NCI-H187 treated with DMSO at 0.1 percent for 48 hours (cell line): Measurements from ENCODE around the gene SLC37A1.

Experiments
- DNase-seq: peaks from one replicate; lab custom pipeline; 2025; lab: John Stamatoyannopoulos, UW

SLC37A1 gene

DNA sequence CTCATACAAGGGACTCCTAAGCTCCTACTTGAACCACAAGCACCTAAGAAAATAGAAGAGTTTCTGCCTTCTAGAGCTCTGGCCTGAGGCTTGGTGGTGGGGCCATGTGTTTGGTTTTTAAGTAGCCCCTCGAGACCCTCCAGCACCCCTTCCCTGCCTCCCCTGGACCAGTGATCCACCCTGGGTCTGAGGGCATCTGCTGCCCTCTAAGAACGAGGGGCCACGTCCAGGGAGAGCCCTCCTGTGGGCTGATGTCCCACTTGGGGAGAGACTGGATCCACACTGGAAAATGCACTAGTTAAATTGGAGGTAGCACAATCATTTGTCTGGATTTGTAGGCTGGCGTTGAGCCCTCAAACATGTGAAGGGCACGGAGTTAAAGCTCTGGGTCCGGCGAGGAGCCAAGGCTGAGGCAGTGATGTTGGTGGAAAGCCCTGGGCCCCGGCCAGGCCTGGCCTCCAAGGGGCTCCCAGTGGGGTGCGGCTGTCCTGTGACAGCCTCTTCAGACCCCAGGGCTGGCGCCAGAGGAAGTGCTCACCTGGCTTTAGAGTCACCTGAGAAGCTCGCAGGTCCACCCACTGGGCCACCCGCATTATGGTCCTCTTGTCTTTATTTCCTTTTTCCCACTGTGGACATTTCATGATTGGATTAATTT, 65.2 kb downstream of the SLC37A1 start:
- DNase-seq = no peak

DNA sequence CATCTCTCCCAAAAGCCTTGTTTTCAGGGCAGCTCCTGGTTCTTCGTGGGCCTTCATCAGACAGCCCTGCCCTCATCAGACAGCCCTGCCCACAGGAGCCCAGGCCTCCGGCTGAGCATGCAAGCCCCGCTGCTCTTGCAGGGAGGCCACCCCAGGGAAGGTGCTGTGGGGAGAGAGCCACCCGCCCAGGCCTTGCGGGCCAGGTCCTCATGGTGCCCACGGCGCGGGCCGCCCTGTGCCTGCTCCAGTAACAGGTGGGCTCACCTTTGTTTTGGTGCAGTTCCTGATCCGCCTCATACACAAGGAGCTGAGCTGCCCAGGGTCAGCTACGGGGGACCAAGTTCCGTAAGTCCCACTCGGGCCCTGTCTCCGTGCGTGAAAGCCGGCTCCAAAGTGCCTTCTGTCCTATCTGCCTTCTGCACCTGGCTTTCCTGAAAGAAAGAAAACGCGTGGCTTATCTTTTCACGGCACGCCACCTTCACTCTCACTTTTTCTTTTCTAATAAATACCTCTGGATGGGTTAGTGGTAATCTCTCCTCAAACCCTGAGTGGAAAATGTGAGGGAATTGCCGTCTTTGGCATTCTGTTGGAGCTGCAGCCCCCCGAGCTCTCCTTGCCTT, 65.9 kb downstream of the SLC37A1 start:
- DNase-seq = no peak

DNA sequence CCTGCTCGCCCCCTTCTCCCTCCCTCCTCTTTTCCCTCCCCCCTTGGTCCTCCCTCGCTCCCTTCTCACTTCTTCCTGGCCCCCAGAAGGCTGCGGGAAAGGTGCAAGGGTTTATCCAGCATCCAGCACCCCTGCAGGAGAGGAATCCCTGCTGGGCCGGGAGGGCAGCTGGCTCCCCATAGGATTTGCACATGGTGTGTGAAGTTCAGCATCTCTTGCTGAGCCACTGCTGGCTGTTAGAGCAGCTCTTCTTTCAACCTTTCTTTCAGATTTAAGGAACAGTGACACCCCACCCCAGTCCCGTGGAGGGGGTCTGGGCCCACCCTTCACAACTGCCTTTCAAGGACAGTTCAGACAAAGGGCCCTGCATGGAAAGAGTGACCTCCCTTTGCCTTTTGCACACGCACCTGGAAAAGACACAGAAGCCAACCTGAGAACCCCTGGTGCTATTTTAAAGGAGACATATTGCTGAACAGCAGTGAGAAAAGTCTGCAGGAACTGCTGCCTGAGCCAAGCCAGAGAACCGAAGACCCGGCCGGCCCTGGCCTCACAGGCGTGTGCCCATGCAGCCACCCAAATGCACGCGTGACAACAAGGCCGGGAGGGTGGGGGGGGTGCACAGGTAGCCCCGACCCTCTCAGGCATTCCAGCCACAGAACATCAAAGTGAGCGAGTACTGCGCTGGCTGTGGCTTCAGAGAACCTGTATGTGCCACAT, 66.6 kb downstream of the SLC37A1 start:
- no peak for DNase-seq

DNA sequence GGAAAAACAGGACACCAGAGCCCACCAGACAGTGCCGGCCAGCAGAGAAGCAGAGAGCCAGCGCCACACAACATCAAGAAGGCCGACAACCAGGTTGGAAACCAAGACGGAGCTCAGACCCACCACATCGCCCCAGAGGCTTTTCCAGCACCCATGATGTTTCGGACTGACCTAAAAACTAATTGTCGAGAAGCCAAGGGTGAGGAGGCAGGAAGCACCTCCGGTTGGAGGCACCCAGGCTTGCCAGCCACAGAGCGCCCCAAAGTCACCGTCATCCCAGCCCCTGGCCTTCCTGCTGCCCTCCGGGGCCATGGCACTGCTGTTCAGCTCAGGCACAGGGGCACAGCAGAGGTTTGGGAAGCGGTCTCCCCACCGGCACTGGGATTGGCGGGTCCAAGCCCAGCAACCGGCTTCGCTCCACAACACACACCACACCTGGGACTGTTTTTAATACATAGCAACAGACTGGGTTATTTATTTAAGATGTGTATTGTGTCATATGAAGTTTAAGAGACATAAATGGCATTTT, 67.2 kb downstream of the SLC37A1 start:
- no peak for DNase-seq

DNA sequence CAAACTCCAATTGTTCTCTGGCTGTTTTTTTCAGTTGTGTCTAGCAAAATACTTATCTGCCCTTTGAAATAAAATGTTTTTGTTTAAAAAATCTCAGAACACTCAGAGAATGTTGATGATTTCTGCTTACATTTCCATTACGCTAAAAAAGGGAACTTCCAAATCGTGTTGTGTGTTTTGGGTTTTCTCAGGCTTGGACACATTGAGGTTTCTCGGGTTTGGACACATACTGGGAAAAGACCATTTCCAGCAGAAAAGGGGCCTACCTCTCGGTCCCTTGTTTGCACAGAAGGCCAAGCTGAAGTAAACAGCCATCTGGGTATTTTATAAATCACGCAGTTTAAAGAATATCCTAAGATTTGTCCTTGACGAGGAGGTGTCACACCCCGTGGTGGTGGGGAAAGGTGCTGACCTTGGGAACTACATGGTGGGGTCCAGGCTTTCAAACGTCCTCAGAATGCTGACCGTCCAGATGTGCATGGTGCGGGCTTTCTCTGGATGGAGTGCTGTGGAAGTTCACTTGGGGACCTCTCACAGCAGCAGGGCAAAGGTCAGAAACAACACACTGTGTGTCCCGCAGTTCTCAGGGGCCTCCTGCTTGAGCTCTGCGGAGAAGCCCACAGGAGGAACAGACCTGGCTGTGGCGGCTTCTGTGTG, 67.8 kb downstream of the SLC37A1 start:
- no peak for DNase-seq

DNA sequence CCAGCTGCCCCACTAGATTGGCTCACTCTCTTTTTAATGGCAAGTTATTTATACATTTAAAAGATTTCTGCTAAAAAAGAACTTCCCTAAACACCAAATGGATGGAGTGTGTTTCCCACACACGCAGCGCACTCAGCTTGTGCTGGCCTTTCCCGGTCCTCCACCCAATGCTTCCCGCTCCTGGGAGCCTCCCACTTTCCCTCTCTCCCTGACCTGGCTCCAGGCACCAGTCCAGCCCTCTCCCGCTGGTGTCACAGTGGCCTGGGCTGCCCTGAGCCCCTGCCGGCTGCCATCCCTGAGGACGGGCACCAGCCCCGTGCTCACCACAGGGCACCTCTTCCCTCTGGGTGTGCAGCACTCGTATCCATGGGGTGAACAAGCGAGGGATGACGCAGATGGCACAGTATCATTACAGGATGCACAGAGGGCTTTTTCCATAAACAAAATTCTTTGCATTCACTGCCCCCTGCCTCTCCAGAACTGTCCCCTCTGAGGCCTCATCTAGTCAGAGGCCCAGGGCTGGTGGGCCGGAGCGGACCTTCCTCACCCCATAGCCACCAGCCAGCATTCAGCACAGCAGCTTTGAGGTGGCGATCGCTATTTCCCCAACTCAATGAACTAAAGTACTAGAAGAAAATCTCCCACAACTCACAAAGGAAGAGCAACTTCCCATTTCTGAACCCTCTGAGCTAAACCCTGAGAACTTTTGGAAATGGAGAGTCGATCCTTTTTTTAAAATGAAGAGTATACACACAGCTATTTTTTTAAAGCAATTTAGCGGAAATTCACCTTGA, 68.5 kb downstream of the SLC37A1 start:
- DNase-seq = no peak

DNA sequence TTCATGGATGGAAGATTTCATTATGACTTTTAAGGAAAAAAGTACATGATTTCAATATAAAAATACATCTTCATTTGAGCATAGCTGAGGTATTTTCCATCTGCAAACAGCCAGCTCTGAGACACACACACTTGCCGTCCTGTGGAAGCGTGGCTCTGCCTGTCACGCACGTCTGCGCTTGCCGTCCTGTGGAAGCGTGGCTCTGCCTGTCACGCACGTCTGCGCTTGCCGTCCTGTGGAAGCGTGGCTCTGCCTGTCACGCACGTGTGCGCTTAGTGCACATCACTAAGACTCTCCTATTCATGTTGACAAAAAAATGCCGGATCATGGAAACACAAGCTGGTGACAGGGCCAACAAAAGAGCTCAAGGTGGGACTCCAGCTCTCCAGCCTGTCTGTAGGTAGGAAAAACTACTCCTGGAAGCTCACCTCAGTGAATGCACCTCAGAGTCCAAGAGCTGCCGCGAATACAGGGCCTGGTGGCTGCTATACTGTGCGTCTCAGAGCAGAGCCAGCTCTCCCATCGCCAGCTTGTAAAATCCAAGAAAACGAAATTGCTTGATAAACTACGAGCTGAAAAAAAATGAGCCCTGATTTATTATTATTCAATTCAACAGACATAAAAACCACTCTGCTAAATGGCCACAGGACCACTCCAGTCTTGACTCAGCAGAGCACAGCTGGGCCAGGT, 69.3 kb downstream of the SLC37A1 start:
- DNase-seq = no peak

DNA sequence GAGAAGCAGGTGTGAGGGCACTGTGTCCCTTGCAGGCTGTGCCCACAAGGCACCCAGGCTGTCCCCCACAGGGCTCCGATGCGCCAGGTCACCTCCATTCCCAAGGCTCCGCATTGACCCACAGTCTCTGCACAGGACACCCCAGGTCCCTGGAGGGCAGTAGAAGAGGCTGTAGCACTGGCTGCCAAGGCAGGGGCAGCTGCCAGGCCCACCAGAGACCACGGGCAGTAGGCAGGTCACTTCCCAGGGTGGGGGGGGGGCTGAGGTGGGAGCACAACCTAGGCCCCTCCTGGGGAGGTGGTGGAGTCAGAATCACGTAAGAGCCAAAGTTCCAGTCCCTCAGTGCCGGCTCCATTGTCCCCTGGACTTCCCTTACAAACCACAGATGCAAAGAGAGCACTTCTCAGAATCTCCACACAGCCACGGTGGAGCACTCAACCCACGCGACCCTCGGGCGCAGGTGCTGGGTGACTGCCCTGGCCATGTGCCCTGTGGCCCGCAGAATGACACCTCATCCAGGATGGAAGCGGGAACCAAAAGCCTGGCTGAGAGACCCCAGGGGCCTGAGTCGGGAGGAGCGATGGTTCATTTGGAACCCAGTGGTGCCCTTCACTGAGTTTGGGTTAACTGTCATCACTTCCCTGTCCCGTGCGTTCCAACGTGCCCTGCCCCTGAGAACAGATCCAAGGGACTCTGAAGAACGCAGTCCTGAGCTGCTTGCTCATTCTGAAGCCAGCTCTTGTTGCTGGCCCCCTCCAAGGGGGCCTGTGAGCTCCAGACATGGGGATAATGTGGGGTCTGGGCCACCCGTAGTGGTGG, 70.0 kb downstream of the SLC37A1 start:
- no peak for DNase-seq

DNA sequence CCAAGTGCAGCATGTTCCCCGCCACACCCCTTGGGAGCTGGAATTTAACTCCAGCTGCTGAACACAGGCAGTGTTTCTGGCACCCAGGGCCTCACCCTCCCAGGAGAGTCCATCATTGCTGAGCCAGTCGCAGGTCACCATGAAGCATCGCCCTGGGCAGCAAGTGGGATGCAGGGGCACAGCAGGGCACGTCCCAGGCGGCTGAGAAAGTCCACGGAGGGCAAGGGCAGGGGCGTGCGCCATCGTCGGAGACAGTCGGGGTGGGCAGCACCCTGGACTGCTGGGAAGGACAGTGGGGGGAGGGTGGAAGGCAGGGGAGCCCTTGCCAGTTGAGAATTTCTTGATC, 70.6 kb downstream of the SLC37A1 start:
- DNase-seq = no peak

DNA sequence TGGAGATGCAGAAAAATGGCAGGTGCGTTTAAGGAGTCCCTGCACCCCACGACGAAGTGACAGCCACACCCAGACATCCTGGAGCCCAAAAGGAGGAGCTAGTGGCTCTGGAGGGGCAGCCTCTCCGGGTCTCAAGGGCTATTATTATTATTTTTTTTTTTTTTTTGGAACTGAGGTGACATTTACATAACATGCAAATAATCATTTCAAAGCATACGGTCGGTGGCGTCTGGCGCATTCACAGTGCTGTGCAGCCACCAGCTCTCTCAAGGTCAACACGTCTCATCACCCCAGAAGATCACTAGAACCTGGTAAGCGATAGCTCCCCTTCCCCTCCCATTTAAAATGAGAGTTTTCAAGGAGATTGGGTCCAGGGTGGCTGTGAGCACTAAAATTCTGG, 72.2 kb downstream of the SLC37A1 start:
- DNase-seq = no peak

DNA sequence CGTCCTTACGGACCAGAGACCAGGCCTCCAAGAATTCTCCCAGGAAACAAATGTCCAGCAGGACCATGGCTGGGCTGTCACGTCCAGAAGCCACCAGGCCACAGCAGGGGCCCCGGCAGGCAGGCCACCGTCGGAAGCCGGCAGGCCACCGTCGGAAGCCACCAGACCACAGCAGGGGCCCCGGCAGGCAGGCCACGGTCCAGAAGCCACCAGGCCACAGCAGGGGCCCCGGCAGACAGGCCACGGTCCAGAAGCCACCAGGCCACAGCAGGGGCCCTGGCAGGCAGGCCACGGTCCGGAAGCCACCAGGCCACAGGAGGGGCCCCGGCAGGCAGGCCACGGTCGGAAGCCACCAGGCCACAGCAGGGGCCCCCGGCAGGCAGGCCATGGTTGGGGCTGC, 72.8 kb downstream of the SLC37A1 start:
- DNase-seq = no peak

DNA sequence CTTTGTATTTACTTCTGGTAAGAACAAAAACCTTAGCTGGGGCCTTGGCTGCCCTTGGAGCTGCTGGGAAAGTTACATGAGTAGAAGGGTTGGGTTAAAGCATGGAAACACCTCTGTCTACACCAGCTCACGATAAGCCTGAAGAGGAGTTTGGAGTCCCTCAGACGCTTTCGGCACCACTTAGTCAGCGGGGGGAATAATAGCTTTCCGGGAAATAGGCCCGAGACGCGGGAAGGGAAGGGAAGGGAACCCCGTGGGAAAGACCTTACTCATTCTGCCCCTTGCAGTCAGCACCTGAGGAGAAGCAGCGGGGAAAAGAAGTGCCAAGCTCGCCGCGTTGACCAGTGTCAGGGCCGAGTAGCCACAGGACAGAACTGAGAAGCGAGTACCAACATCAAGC, 73.4 kb downstream of the SLC37A1 start:
- DNase-seq = no peak

DNA sequence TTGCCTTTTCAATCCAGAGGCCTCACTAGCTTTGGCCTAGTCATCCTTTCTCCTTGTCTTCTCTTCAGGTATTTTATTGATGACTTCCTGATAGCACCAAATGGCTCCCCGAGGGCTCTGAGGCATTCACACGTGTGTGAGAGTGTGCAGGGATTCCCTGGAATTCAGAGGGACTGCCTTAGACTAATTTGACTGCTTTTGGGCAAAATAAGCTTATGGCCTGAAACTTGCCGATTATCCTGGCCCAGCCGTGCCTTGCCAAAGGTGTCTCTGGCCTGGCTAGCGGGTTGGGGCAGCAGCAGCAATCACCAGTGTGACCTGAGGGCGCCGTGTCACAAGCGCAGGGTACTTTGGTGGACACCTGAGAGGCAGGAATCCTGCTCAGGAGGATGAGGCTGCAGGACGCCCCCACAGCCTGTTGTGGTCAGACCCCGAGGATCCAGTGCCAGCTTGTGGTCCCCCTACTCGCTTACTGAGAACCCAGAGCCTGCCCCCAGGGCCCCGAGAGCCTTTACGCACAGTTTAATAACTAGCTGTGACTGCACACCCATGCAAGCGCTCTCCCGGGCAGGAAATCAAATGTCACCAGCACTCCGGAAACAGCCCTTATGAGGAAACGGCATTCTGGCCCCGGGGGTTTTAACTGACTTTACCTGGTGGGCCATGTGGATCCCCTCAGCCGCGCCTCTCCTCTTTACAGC, 76.9 kb downstream of the SLC37A1 start:
- DNase-seq = no peak

DNA sequence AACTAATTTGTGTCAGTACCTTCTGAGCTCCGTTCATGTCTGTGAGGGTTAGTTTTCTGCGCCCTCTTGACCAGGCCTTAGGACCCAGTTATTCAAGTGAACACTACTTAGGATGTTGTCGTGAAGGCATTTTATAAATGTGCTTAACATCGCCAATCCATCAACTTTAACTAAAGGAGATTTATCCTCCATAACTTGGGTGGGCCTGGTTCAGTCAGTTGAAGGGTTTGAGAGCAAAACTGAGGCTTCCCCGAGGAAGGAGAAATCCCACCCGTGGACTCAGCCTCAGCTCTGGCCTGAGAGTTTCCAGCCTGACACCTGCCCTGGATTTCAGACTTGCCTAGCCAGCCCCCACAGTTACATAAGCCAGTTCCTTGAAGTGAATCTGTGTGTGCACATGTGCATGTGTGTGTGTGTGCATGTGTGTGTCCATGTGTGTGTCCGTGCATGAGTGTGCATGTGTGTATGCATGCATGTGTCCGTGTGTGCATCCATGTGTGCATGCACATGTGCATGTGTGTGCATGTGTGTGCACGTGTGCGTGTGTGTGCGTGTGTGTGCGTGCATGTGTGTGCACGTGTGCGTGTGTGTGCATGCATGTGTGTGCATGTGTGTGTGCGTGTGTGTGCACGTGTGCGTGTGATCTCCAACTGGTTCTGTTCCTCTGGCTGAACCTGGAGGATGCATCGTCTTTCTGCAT, 77.7 kb downstream of the SLC37A1 start:
- DNase-seq = no peak

DNA sequence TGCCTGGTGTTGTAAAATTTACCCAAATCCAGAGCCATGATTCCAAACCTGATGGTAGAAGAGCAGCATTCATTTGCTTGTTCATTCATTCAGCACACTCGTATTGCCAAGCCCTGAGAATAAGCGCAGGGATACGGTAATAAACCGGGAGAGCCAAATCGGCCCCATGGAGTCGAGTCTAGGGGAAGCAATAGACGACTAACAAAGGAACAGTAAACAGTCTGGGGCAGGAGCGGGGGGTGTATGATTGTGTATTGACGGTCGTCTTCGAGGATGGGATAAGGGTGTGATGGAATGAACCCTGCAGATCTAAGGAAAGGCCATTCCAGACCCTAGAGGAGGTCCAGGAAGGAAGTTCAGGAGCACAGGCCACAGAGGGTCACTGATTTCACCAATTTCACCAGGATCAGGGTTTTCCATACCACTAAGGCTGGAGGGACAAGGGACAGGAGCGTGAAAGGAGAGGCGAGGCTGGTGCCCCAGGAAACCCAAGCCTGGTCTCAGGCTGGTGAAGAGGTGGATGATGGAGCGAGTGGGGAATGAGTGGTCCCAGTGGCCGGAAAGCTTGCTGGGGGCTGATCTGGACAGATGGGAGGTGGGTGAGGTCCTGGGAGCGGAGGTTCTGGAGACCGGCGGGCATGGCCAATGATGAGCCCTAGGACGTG, 78.6 kb downstream of the SLC37A1 start:
- DNase-seq = no peak

DNA sequence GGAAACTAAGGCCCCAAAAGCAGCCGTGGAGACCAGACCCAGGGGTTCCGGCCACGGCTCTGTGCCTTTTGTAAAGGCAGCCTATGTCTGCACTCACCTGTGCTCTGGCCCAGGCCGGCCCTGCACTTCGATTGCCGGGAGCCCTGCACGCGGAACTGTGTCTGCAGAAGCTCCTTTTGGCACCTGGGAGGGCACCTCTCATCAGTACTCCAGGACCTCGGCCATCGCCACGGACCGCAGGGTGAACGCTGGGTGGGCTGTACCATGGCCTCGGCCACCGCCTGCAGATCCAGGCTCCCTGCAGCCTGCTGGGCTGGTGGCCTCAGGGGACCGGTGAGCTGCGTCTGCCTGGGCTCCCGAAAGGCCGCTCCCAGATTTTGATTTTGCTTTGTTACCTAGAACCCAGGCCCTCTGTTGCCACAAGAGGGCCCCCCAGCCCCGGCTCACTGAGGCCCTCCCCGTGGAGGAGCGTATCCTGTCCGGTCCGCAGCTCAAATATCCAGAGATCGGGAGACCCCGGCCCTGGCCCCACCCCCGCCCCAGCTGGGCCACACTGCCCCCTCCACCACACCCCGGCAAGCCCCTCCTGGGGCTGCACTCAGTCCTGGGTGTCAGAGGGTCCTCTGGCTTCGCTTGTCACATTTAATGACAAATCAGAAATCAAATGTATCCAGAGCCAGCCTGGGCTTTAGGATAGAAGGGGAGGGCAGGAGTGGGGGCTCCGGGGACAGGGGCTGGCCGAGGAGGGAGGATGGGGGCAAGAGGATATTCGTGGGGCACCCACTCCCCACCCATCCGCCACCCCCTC, 79.6 kb downstream of the SLC37A1 start:
- DNase-seq = no peak

DNA sequence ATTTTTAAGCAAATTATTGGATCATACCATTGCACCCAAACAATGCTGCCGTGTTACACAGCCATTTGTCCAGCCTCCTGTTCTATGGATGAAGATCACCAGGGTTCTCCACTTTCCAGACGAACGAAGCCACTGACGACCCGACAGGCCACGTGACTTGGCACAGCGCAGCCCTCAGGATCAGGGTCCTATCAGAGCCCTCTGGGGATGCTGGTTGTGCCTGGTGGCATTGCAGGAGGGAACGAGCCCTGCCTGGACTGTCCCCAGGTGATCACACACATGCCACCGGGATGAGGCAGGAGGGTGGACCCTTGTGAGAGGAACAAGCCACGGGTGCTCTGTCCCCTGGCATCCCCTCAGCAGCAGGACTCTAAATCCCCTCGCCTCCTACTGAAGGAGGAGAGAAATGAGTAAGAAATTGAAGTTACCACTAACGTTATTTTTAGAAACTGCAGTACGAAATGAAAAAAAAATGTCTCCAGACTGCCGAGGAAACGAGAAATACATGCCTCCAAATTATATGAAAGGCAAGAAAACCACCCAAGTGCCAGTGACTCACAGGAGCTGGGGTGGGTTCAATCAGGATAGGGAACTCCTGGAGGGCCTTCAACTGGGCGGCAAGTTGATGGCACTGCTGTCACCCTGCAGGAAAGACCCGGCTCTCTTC, 81.1 kb downstream of the SLC37A1 start:
- no peak for DNase-seq
